ENCODE measurements around the gene CACNA1B. TPM values are rescaled to one million over a fixed set of nuclear protein-coding genes. Genes with fewer than 3 reads are reported as not detected.
"Not testable (repeated sequence)": the region's sequence is repeated elsewhere in the genome, so short reads cannot be mapped to it uniquely, and the experiment has no call there.

CACNA1B gene
- total RNA-seq, 1 donor from 2014 or later: not detected

- intact Hi-C loops (cut with micrococcal nuclease): no loop called here
Observed at GRCh38 chr9:138013273-138013672, 135.7 kb downstream of the CACNA1B start.

DNA sequence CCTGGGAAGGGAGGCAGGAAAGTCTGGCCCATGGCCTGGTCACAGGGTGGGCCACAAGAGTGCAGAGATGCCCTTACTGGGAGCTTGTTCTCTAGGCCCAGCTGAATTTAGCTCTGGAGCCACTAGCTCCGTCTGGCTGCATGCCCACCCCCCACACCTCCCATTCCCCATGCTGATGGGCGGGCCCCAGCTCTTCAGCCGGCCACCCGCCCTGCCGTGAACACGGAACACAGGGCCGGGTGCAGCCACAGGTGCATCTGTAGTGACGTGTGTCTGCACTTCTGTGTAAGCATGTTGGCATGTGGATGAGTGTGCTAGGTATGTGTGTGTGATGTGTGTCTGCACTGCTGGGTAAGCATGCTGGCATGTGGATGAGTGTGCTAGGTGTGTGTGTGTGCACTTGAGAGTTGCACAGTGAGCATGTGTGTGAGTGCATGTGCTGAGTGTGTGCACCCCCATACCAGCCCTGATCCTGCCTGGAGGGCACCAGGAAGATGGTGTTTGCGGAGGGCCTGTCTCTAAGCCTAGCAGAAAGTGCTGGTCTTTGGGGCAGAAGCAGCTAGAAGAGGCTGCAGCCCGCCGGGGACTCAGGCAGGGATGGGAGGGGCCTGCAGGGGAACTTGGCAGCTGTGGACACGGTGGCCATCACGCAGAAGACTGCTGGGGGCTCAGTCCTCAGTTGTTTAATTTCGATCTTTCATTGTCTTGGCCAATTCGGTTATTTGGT, 136.4 kb downstream of the CACNA1B start:
- intact Hi-C loops (cut with micrococcal nuclease): no loop called here

GRCh38 chr9:138014563-138014945, 137.0 kb downstream of the CACNA1B start:
- intact Hi-C loops (cut with micrococcal nuclease): no loop called here

DNA sequence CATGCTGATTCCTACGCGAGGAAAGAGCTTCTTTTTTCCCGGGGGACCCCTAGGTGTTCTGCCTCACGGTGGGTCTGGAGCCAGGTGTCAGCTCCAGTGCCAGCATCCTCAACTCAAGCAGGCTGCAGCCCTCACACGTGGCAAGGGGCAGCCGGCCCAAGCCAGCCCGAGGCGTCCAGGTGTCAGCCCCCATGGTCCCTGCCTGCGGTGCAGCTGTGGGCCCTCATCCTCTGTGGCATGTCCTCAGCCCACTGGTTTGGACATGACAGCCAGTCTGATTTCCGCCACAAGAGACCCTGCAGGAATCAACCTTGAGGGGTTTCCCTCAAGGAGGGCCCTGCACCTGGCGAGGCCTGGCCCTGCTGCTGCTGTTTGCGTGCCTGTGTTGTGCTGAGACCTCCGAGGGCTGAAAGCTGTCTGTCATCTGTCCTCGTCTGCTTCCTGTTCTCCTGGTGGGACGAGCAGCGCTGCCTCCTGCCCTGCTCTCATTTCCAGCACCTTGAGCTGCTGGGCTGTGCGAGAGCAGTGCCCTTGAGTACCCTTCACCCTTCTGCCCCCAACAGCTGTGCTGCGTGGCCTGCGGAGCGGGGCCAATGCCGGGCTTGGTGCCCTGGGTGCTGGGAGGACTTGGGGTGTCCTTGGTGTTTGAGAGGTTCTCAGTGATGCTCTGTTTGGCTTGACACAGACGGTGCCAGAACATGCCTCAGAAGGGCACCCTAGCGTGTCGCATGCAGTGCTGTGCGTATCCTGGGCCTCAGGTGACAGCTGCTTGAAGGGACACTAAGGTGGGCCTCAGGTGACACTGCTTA, 137.6 kb downstream of the CACNA1B start:
- intact Hi-C loops (cut with micrococcal nuclease): no loop called here

DNA sequence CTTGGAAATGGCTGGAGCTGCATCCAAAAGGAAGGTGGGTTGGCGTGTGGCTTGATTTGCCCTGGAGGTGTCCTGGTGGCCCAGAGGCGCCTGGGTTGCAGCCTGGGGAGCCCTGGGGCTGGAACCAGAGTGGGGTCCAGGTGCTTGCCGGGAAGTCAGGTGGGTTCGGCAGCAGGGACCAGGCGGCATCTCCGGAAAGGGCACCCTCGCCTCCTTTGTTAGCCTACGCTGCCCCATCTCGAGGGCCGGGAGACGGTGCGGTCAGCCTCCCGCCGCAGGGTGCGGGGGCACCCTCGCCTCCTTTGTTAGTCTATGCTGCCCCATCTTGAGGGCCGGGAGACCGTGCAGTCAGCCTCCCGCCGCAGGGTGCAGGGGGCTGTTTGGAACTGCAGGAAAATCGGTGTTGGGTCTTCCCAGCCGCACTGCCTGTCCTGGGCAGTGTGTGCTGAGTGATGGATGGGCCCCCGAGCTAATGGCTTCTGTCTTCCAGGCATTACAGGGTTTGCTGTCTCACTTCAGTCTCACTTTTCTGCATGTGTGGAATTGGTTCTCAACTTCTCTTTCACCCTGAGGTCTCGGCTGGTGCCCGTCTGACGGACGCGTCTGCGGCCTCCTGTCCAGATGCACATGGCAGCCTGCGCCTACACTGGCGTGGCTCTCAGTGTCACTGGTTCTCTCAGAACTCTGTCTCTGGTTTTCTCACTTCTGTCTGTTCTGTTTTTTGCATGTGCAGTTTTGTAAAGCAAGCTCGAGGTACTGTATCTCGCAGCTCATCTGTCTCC, 139.0 kb downstream of the CACNA1B start:
- intact Hi-C loops (cut with micrococcal nuclease): no loop called here

GRCh38 chr9:138017200-138017599, 139.6 kb downstream of the CACNA1B start:
- intact Hi-C loops (cut with micrococcal nuclease): no loop called here

DNA sequence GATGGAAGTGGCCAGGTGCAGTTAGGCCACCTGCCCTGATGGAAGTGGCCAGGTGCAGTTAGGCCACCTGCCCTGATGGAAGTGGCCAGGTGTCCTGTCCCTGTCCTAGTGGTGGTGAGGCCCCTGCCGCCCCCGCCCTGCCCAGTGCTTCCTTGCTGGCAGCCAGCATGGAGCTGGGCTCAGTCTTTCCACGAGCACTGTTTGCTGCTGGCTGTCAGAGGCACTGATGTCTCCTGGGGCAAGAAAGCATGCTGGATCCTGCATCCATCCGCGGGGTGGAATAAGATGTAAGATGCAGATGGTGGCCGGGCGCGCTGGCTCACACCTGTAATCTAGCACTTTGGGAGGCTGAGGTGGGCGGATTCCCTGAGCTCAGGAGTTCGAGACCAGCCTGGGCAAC, 141.9 kb downstream of the CACNA1B start:
- intact Hi-C loops (cut with micrococcal nuclease): not testable (repeated sequence)

DNA sequence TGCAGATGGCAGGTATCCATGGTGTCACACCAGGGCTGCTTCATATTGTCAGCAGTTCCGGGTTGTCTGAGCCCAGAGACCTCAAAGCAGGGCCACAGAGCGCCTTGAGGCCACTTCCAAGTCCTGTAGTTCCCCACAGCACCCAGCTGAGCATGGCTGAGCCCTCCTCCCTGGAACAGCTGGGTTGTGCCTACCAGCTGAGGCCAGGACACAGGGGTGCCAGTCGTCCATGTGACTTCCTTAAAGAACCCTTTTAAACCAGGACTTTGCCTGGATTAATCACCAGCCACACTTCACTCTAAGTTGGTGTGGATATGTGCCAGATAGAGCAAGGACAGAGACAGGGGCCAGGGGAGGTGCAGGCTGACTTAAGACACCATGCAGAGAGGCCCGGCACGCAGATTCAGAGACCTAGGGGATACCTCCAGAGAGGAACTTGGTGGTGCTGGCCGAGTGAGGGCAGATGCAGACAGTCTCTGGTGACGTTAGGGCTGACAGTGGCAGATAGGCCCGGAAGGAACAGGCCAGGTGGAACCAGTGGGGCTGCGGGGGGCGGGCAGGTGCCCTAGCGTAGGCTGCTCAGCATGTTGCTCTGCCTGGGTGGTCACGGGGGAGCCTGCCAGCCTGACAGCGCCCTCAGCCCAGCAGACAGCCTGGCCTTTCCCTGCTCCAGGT, 142.7 kb downstream of the CACNA1B start:
- intact Hi-C loops (cut with micrococcal nuclease): no loop called here

DNA sequence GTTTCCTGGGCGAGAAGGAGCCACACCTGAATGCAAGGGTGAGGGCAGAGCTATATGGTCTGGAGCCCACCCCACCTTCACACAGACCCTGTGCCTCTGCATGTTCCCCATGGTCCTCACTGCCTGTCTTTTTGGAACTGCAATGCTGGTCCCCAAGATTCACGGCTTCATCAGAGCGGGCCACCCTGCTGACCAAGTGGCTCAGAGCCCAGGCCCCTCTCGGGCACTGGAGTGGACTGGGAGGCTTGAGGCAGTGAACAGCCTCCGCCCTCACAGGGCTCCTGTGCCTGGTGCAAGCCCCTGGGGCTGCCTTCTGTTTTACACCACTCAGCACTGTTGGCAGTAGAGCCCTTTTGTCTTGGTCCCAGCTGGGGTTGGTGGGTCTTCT, 143.2 kb downstream of the CACNA1B start:
- intact Hi-C loops (cut with micrococcal nuclease): no loop called here

DNA sequence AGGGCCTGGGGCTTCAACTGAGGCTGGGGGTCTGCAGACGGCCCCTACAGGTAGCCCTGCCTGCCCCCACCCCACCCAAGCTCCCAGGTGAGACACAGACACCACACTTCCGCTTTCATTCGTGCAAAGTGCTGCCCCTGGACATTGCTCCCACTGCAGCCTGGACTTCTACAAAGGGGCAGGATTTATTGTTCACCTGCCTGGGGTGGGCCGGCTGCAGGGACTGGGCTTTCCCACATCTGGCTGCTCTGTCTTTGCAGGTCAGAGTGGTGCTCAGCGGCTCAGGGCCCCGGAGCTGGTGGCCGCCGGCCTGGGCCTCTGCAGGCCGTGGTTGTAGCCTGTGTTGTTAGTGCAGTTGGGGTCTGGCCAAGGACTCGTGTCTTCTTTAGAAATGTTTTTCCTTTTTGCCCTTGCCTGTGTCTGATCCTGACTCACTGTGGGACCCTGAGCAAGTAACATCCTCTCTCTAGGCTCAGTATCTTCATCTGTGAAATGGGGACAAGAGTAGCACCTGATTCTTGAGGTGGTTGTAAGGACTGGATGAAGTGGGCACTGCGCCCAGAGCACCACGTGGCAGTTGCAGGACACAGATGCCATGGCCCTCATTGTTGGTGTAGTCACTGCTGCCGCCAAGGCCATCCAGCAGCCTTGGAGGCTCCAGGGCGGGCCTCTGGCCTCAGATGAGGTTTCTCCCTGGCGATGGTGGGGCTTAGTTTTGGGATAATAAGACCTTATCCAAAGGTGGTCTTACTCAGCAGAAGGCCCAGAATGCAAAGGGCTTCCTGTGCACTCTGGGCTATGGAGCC, 143.9 kb downstream of the CACNA1B start:
- intact Hi-C loops (cut with micrococcal nuclease): no loop called here

GRCh38 chr9:138022121-138022741, 144.6 kb downstream of the CACNA1B start:
- intact Hi-C loops (cut with micrococcal nuclease): no loop called here

DNA sequence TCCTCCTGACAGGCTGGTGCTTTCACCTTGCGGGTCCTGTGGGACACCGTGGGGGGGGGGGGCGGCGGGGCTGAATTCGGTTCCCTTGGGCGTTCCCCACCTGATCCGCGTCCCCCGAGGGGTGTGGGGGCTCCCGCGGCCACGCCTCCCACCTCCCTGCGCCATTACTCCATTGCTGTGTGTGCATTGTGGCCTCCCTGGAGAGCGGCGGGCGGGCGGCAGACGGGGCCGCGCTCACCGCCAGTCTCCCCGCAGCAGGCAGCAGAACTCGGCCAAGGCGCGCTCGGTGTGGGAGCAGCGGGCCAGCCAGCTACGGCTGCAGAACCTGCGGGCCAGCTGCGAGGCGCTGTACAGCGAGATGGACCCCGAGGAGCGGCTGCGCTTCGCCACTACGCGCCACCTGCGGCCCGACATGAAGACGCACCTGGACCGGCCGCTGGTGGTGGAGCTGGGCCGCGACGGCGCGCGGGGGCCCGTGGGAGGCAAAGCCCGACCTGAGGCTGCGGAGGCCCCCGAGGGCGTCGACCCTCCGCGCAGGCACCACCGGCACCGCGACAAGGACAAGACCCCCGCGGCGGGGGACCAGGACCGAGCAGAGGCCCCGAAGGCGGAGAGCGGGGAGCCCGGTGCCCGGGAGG, 145.3 kb downstream of the CACNA1B start:
- intact Hi-C loops (cut with micrococcal nuclease): no loop called here

DNA sequence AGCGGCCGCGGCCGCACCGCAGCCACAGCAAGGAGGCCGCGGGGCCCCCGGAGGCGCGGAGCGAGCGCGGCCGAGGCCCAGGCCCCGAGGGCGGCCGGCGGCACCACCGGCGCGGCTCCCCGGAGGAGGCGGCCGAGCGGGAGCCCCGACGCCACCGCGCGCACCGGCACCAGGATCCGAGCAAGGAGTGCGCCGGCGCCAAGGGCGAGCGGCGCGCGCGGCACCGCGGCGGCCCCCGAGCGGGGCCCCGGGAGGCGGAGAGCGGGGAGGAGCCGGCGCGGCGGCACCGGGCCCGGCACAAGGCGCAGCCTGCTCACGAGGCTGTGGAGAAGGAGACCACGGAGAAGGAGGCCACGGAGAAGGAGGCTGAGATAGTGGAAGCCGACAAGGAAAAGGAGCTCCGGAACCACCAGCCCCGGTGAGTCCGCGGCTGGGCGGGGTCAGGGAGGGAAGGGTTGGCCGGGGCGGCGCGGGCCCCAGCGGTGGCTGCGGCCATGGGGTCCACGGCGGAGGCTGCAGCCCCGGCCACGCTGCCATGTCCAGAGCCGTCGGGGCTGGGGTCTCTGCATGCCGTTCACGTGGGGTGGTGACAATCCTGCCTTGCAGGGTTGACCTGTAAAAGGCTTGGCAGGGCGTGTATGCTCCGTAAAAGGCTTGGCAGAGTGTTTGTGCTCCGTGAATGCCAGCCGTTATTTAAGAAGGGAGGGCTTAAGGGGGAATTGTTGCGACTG, 146.0 kb downstream of the CACNA1B start:
- intact Hi-C loops (cut with micrococcal nuclease): no loop called here

GRCh38 chr9:138024131-138024530, 146.5 kb downstream of the CACNA1B start:
- intact Hi-C loops (cut with micrococcal nuclease): no loop called here

DNA sequence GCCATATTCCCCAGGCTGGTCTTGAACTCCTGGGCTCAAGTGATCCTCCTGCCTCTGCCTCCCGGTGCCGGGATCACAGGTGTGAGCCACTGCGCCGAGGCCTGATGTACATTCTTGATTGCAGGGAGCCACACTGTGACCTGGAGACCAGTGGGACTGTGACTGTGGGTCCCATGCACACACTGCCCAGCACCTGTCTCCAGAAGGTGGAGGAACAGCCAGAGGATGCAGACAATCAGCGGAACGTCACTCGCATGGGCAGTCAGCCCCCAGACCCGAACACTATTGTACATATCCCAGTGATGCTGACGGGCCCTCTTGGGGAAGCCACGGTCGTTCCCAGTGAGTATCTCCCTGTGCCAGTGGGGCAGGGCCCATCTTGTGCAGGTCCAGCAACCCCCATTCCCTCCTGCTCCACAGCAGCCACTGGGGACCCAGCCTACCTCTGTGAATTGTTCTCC, 147.3 kb downstream of the CACNA1B start:
- intact Hi-C loops (cut with micrococcal nuclease): no loop called here

- intact Hi-C loops (cut with micrococcal nuclease): no loop called here
Observed at GRCh38 chr9:138025417-138025816, 147.8 kb downstream of the CACNA1B start.

DNA sequence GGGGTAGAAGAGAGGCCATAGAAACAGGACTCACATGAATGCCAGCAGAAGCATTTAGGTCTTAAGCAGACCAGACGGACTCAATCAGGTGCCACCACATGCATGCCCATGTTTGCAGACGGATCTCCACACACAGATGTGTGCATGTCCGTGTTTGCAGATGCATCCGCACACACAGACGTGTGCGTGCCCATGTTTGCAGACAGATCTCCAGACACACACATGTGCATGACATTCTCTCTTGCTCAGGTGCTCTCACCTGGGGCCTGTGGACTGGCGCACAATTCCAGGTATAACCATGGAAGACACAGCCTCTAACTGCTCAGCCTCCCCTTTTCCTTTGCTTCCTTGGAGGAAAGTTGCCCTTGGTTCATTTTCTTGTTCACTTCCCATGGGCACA, 148.3 kb downstream of the CACNA1B start:
- intact Hi-C loops (cut with micrococcal nuclease): no loop called here

DNA sequence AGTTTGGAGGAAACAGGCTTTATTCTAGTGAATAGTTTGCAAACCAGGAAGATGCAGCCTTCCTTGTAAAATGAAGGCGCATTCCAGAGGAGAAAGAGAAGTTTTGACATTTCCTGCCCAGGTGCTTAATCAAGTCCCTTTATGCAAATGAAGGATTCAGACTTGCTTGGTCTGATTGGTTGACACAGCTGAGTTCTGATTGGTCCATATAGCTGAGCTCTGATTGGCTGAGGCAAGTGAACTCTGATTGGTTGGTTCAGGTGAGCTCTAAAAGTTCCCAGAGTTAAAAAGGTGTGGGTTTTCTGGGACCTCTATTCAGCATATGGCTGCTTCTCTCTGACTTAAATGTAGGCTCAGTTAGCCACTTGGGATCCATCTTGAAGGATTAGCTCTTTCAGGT, 151.0 kb downstream of the CACNA1B start:
- intact Hi-C loops (cut with micrococcal nuclease): no loop called here

GRCh38 chr9:138031186-138031585, 153.6 kb downstream of the CACNA1B start:
- intact Hi-C loops (cut with micrococcal nuclease): no loop called here

Data from T-helper 2 cell treated with Interferon-gamma antibody and Interleukin-4, amounts not matched to agents 100 ng/mL and 5 ng/mL, for 36 hours (primary cell).